Measurements from ENCODE around the gene HRH2. TPM values are rescaled to one million over a fixed set of nuclear protein-coding genes. Genes with fewer than 3 reads are reported as not detected.

HRH2 gene
- total RNA-seq, 2 donors from 2014 or later: 0.78 TPM; not detected in 1

DNA sequence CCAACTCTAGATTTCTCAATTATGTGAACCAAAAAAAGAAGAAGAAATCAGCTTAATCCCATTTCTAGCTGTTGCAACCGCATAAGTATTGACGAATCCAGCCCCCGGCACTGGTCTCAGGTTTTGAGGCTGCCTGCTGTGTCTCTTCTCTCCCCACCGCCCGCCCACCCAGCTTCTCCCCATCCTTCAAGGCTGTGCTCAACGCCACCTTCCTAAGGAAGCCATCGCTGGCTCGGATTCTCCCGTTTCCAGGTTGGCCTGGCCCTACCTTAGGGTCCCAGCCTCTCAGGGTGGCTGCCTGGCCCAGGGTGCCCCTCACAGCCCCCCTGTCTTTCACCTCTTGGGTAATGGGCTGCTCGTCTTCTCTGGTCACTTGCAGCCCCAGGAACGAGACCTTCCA, 77.8 kb downstream of the HRH2 start:
- no peaks in the 10 kb centered on the region for H3K9me3 ChIP-seq
- no peaks in the 10 kb centered on the region for H3K27me3 ChIP-seq
- TF ChIP-seq, protein P1, sequence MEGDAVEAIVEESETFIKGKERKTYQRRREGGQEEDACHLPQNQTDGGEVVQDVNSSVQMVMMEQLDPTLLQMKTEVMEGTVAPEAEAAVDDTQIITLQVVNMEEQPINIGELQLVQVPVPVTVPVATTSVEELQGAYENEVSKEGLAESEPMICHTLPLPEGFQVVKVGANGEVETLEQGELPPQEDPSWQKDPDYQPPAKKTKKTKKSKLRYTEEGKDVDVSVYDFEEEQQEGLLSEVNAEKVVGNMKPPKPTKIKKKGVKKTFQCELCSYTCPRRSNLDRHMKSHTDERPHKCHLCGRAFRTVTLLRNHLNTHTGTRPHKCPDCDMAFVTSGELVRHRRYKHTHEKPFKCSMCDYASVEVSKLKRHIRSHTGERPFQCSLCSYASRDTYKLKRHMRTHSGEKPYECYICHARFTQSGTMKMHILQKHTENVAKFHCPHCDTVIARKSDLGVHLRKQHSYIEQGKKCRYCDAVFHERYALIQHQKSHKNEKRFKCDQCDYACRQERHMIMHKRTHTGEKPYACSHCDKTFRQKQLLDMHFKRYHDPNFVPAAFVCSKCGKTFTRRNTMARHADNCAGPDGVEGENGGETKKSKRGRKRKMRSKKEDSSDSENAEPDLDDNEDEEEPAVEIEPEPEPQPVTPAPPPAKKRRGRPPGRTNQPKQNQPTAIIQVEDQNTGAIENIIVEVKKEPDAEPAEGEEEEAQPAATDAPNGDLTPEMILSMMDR (IDR thresholded peaks at IDR 0.05): no peak
- no peak for TF ChIP-seq POLR2A (IDR thresholded peaks at IDR 0.05)
- DNase-seq (no peak), ATAC-seq (no peak)
- no peaks in the 10 kb centered on the region for H3K36me3 ChIP-seq (replicated peaks in 1 of 2; ENCODE audit: insufficient read depth in 1 of 2, low read depth in 2 of 2)
- intact Hi-C loops (cut with DNase I): loop anchor here (10.0 kb wide), 1 partner anchor 839 kb away; no protein-coding TSS in a partner anchor
- H3K27ac ChIP-seq: no peak overlapping the region
- 64 to 73% methylated on average over 11 of the region's 11 CpGs for WGBS, 2 donors
- no peaks in the 10 kb centered on the region for H3K4me1 ChIP-seq
- no peak overlapping the region for H3K4me3 ChIP-seq

- Histone ChIP-seq H3K27ac (no peak overlapping the region), H3K27me3 (no peaks in the 10 kb centered on the region), H3K4me3 (no peak overlapping the region), H3K9me3 (no peaks in the 10 kb centered on the region), H3K4me1 (no peaks in the 10 kb centered on the region), H3K36me3 (replicated peaks in 1 of 2; ENCODE audit: insufficient read depth in 1 of 2, low read depth in 2 of 2) (no peaks in the 10 kb centered on the region)
- WGBS, 2 donors: 60 to 76% methylated on average over 2 to 4 of the region's 4 CpGs
- TF ChIP-seq, protein P1 (IDR thresholded peaks at IDR 0.05): no peak
- TF ChIP-seq POLR2A (IDR thresholded peaks at IDR 0.05): no peak
- ATAC-seq (no peak), DNase-seq (no peak)
- intact Hi-C loops (cut with DNase I): loop anchor here (10.0 kb wide), 1 partner anchor 838 kb away; no protein-coding TSS in a partner anchor
These were observed 78.8 kb downstream of the HRH2 start for GRCh38 chr5:175736652-175737051.

- Histone ChIP-seq H3K27ac (no peak overlapping the region), H3K27me3 (no peaks in the 10 kb centered on the region), H3K4me1 (no peaks in the 10 kb centered on the region), H3K36me3 (replicated peaks in 1 of 2; ENCODE audit: insufficient read depth in 1 of 2, low read depth in 2 of 2) (no peaks in the 10 kb centered on the region), H3K4me3 (no peak overlapping the region), H3K9me3 (no peaks in the 10 kb centered on the region)
- no peak for DNase-seq
- intact Hi-C loops (cut with DNase I): loop anchor here (10.0 kb wide), 1 partner anchor 837 kb away; no protein-coding TSS in a partner anchor
- WGBS, 2 donors: 52 to 58% methylated on average over 4 to 7 of the region's 7 CpGs
- no peak for TF ChIP-seq POLR2A (IDR thresholded peaks at IDR 0.05)
- TF ChIP-seq, protein P1 (IDR thresholded peaks at IDR 0.05): no peak
- ATAC-seq: no peak
These were observed 79.6 kb downstream of the HRH2 start for GRCh38 chr5:175737481-175737880.

GRCh38 chr5:175738126-175738525, 80.3 kb downstream of the HRH2 start:
- TF ChIP-seq, protein P1 (IDR thresholded peaks at IDR 0.05): no peak
- TF ChIP-seq POLR2A (IDR thresholded peaks at IDR 0.05): no peak
- ATAC-seq (no peak), DNase-seq (no peak)
- Histone ChIP-seq H3K4me3 (no peak overlapping the region), H3K36me3 (replicated peaks in 1 of 2; ENCODE audit: insufficient read depth in 1 of 2, low read depth in 2 of 2) (no peaks in the 10 kb centered on the region), H3K27ac (no peak overlapping the region), H3K27me3 (no peaks in the 10 kb centered on the region), H3K4me1 (no peaks in the 10 kb centered on the region), H3K9me3 (no peaks in the 10 kb centered on the region)
- WGBS, 2 donors: 72 to 78% methylated on average over 3 to 4 of the region's 4 CpGs
- intact Hi-C loops (cut with DNase I): loop anchor here (10.0 kb wide), 1 partner anchor 837 kb away; no protein-coding TSS in a partner anchor

GRCh38 chr5:175738602-175739133, 80.8 kb downstream of the HRH2 start:
- H3K4me3 ChIP-seq: no peak overlapping the region
- H3K27me3 ChIP-seq: no peaks in the 10 kb centered on the region
- ATAC-seq (no peak), DNase-seq (no peak)
- no peak overlapping the region for H3K27ac ChIP-seq
- TF ChIP-seq, protein P1 (IDR thresholded peaks at IDR 0.05): no peak
- TF ChIP-seq POLR2A (IDR thresholded peaks at IDR 0.05): no peak
- 49 to 54% methylated on average over 13 to 14 of the region's 14 CpGs for WGBS, 2 donors
- H3K4me1 ChIP-seq: no peaks in the 10 kb centered on the region
- no peaks in the 10 kb centered on the region for H3K36me3 ChIP-seq (replicated peaks in 1 of 2; ENCODE audit: insufficient read depth in 1 of 2, low read depth in 2 of 2)
- no peaks in the 10 kb centered on the region for H3K9me3 ChIP-seq
- intact Hi-C loops (cut with DNase I): loop anchor here (10.0 kb wide), 1 partner anchor 836 kb away; no protein-coding TSS in a partner anchor

Data from body of pancreas (tissue), 4 donors.